Ishikawa (cell line): ENCODE measurements around the gene KIAA1549.

Experiments
- CEBPB ChIP-seq: IDR thresholded peaks from 2 replicates; pipeline ENCODE4 v1.6.1; 2012
- CREB1 ChIP-seq: IDR thresholded peaks from 2 replicates; pipeline ENCODE4 v1.6.1; 2012; ENCODE audit warnings: low read depth
- EGR1 ChIP-seq: IDR thresholded peaks from 2 replicates; pipeline ENCODE4 v1.6.1; 2012
- EP300 ChIP-seq: IDR thresholded peaks from 2 replicates; pipeline ENCODE4 v1.6.1; 2012; ENCODE audit warnings: borderline replicate concordance
- FOXM1 ChIP-seq: IDR thresholded peaks from 2 replicates; pipeline ENCODE4 v1.6.1; 2012; ENCODE audit warnings: low read depth, borderline replicate concordance
- MAX ChIP-seq: IDR thresholded peaks from 2 replicates; pipeline ENCODE4 v1.6.1; 2012
- NFIC ChIP-seq: IDR thresholded peaks from 2 replicates; pipeline ENCODE4 v1.6.1; 2012
- RAD21 ChIP-seq: IDR thresholded peaks from 2 replicates; pipeline ENCODE4 v1.6.1; 2012; ENCODE audit warnings: low read depth
- REST ChIP-seq: IDR thresholded peaks from 2 replicates; pipeline ENCODE4 v1.6.1; 2012; ENCODE audit warnings: low read depth, mild to moderate bottlenecking
- TAF1 ChIP-seq: IDR thresholded peaks from 2 replicates; pipeline ENCODE4 v1.6.1; 2012; ENCODE audit warnings: low read depth, mild to moderate bottlenecking
- TCF12 ChIP-seq: IDR thresholded peaks from 2 replicates; pipeline ENCODE4 v1.6.1; 2012; ENCODE audit warnings: low read depth
- TEAD4 ChIP-seq: IDR thresholded peaks from 2 replicates; pipeline ENCODE4 v1.6.1; 2012
- USF1 ChIP-seq: IDR thresholded peaks from 2 replicates; pipeline ENCODE4 v1.6.1; 2012
- YY1 ChIP-seq: IDR thresholded peaks from 2 replicates; pipeline ENCODE4 v1.6.1; 2012; ENCODE audit warnings: low read depth
- ZBTB7A ChIP-seq: IDR thresholded peaks from 2 replicates; pipeline ENCODE4 v1.6.1; 2012; ENCODE audit warnings: low read depth

KIAA1549 gene

GRCh38 chr7:138881579-138882188 is 99.5 kb downstream of the KIAA1549 start:
- TF ChIP-seq CREB1 (no peak), RAD21 (no peak), MAX (no peak), YY1 (no peak), TAF1 (no peak), FOXM1 (no peak), REST (no peak), TEAD4 (no peak), TCF12 (no peak), USF1 (no peak), CEBPB (no peak), ZBTB7A (no peak), EGR1 (no peak), EP300 (no peak), NFIC (no peak)

GRCh38 chr7:138880881-138881578 is 100.2 kb downstream of the KIAA1549 start:
- TF ChIP-seq EP300 (no peak), TEAD4 (no peak), CEBPB (no peak), TCF12 (no peak), TAF1 (no peak), MAX (no peak), USF1 (no peak), FOXM1 (no peak), NFIC (no peak), RAD21 (no peak), EGR1 (no peak), CREB1 (no peak), REST (no peak), ZBTB7A (no peak), YY1 (no peak)

- TF ChIP-seq CEBPB (no peak), FOXM1 (no peak), CREB1 (no peak), NFIC (no peak), TCF12 (no peak), EGR1 (no peak), RAD21 (no peak), YY1 (no peak), REST (no peak), TAF1 (no peak), TEAD4 (no peak), ZBTB7A (no peak), USF1 (no peak), EP300 (no peak), MAX (no peak)
Measured at GRCh38 chr7:138879356-138879755, 101.8 kb downstream of the KIAA1549 start.
